Endodermal cell (in vitro differentiated cells): ENCODE data around the gene MRPS21. TPM values are rescaled to one million over a fixed set of nuclear protein-coding genes. Genes with fewer than 3 reads are reported as not detected.
"Not testable (repeated sequence)": the region's sequence is repeated elsewhere in the genome, so short reads cannot be mapped to it uniquely, and the experiment has no call there.

Experiments
- DNase-seq: peaks from one replicate; pipeline ENCODE4 v3.0.0-alpha.2; 2017
- H3K27ac ChIP-seq: 2 replicates; pipeline ENCODE4 v1.5.1; 2013; ENCODE audit warnings: mild to moderate bottlenecking, low read depth, low read length, moderate library complexity
- H3K27me3 ChIP-seq: 2 replicates; pipeline ENCODE4 v1.6.1; 2013; ENCODE audit warnings: mild to moderate bottlenecking, low read length, moderate library complexity; ENCODE audit not compliant: insufficient read depth, control insufficient read depth, poor library complexity, severe bottlenecking
- H3K36me3 ChIP-seq: 2 replicates; pipeline ENCODE4 v1.7.0; 2013; ENCODE audit warnings: mild to moderate bottlenecking, low read length, moderate library complexity; ENCODE audit not compliant: control insufficient read depth, insufficient read depth
- H3K4me1 ChIP-seq: one replicate; pipeline ENCODE4 v1.7.0; 2013; ENCODE audit warnings: low read length; ENCODE audit not compliant: control insufficient read depth, insufficient read depth
- H3K4me3 ChIP-seq: 2 replicates; pipeline ENCODE4 v1.5.1; 2013; ENCODE audit warnings: mild to moderate bottlenecking, low read length, moderate library complexity
- H3K9ac ChIP-seq: 2 replicates; pipeline ENCODE4 v1.6.1; 2013; ENCODE audit warnings: mild to moderate bottlenecking, low read length, moderate library complexity; ENCODE audit not compliant: poor library complexity, severe bottlenecking; ENCODE audit errors: extremely low read depth
- H3K9me3 ChIP-seq: 2 replicates; pipeline ENCODE4 v1.6.1; 2013; ENCODE audit warnings: mild to moderate bottlenecking, low read length, moderate library complexity; ENCODE audit not compliant: control insufficient read depth
- H3K27ac Mint-ChIP-seq: 2 replicates; pipeline ENCODE4 v1.8.0; 2020; ENCODE audit warnings: mixed read lengths
- H3K27me3 Mint-ChIP-seq: 2 replicates; pipeline ENCODE4 v1.8.0; 2021; ENCODE audit warnings: mild to moderate bottlenecking, mixed read lengths; ENCODE audit not compliant: insufficient read depth
- H3K36me3 Mint-ChIP-seq: 2 replicates; pipeline ENCODE4 v1.8.0; 2020; ENCODE audit warnings: low read depth, mixed read lengths
- H3K4me1 Mint-ChIP-seq: 2 replicates; pipeline ENCODE4 v1.8.0; 2020; ENCODE audit warnings: mixed read lengths
- H3K4me3 Mint-ChIP-seq: 2 replicates; pipeline ENCODE4 v1.8.0; 2020; ENCODE audit warnings: mild to moderate bottlenecking, moderate library complexity, mixed read lengths
- H3K9me3 Mint-ChIP-seq: 2 replicates; pipeline ENCODE4 v1.8.0; 2020; ENCODE audit warnings: mild to moderate bottlenecking, mixed read lengths
- WGBS, 2 experiments: methylation state at CpG; one replicate each; pipeline versions ENCODE4 v1.1.5 to v1.1.7; 2013; ENCODE audit warnings: missing lambda C conversion rate in 2 of 2, mixed read lengths in 1 of 2; ENCODE audit not compliant: insufficient coverage in 1 of 2, insufficient read length in 1 of 2; 5-methylcytosine and 5-hydroxymethylcytosine counted together
- total RNA-seq, 2 donors: library from RNA; stranded (reverse); fragmentation: NEBNext Ultra II Directional in 1 of 2; extraction: Animal tissue kit (Norgen Biotek cat#: 25700) in 1 of 2; gene quantifications; 2 replicates in 1 of 2; 3 replicates in 1 of 2; pipeline ENCODE4 v1.2.1, GENCODE V29; 2021
- TF ChIP-seq, protein P1 (sequence below): fragments of 200-600 bp; sonication (generic); conservative IDR thresholded peaks from 2 replicates; pipeline ENCODE4 v1.5.0; 2021; ENCODE audit warnings: antibody characterized with exemption, mild to moderate bottlenecking

MRPS21 gene
- total RNA-seq, 2 donors from 2014 or later, result 89.9 to 95.3 TPM

DNA sequence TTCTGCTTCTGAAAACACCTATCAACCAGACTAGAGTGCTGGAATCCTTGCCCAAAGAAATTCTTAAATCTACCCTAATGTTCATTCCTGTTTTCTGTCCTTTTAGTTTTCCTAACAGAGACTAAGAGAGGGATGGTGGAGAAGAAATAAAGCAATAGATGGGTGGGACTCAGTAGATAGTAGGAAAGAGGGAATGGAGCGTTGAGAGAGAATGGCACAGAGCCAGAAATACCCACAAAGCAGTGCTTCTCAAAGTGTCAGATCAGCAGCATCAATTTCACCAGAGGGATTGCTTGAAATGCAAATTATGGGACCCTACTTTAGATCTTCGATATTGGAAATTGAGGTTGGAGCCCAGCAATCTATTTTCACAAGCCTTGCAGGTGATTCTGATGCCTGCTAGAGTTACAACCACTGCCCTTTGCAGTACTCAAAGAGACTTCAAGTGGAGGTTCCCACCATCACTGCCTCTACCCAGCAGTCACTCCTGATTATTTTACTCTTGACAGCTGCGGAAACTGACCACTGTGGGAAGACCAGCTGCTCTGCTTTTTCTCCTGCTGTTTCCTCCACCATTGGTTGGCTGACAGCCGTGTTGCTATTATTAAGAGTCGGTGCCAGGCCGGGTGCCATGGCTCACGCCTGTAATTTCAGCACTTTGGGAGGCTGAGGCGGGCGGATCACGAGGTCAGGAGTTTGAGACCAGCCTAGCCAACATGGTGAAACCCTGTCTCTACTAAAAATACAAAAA lies 16.3 kb downstream of the MRPS21 start:
- Mint-ChIP-seq H3K27ac (no peak overlapping the region), H3K4me3 (no peak overlapping the region), H3K9me3 (no peaks in the 10 kb centered on the region), H3K27me3 (no peaks in the 10 kb centered on the region), H3K36me3 (peaks cover 39% of the 10 kb centered on the region), H3K4me1 (peaks cover 3% of the 10 kb centered on the region)
- Histone ChIP-seq H3K36me3 (peaks cover 33% of the 10 kb centered on the region), H3K9ac (no peak overlapping the region), H3K9me3 (no peaks in the 10 kb centered on the region), H3K27ac (no peak overlapping the region), H3K4me1 (no peaks in the 10 kb centered on the region), H3K27me3 (peaks cover 1% of the 10 kb centered on the region), H3K4me3 (no peak overlapping the region)
- TF ChIP-seq, protein P1, sequence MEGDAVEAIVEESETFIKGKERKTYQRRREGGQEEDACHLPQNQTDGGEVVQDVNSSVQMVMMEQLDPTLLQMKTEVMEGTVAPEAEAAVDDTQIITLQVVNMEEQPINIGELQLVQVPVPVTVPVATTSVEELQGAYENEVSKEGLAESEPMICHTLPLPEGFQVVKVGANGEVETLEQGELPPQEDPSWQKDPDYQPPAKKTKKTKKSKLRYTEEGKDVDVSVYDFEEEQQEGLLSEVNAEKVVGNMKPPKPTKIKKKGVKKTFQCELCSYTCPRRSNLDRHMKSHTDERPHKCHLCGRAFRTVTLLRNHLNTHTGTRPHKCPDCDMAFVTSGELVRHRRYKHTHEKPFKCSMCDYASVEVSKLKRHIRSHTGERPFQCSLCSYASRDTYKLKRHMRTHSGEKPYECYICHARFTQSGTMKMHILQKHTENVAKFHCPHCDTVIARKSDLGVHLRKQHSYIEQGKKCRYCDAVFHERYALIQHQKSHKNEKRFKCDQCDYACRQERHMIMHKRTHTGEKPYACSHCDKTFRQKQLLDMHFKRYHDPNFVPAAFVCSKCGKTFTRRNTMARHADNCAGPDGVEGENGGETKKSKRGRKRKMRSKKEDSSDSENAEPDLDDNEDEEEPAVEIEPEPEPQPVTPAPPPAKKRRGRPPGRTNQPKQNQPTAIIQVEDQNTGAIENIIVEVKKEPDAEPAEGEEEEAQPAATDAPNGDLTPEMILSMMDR, result no peak
- 91 to 94% methylated on average over 7 to 10 of the region's 10 CpGs for WGBS, 2 experiments
- DNase-seq, result no peak

DNA sequence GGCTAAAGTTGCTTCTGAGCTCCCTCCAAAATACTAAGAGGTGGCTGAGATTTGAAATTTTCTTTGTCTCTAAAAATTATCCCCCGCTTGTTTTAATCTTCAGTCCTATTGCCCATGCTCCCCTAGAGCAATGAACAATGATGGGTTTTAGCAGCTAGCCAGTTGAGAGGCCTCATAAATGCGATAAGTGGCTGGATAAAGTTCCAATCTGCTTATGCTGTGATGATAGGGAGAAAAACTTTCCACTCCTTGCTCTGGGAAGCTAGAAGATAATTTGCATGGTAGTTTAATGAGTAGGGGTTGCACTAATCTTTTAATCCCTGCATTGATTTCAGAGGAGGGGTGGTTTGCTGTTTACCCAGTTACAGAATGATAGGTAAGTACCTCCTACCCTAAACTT lies 18.1 kb downstream of the MRPS21 start:
- no peak overlapping the region for H3K9ac ChIP-seq
- H3K27ac ChIP-seq, result no peak overlapping the region
- no peaks in the 10 kb centered on the region for H3K4me1 ChIP-seq
- peaks cover 9% of the 10 kb centered on the region for H3K27me3 ChIP-seq
- Mint-ChIP-seq H3K27ac (no peak overlapping the region), H3K36me3 (peaks cover 23% of the 10 kb centered on the region), H3K9me3 (no peaks in the 10 kb centered on the region), H3K4me3 (no peak overlapping the region), H3K4me1 (peaks cover 3% of the 10 kb centered on the region), H3K27me3 (peaks cover 2% of the 10 kb centered on the region)
- WGBS, 2 experiments, result 90 to 92% methylated on average over 1 to 2 of the region's 2 CpGs
- H3K36me3 ChIP-seq, result peaks cover 21% of the 10 kb centered on the region
- no peak for DNase-seq
- H3K4me3 ChIP-seq, result no peak overlapping the region
- TF ChIP-seq, protein P1, result no peak
- no peaks in the 10 kb centered on the region for H3K9me3 ChIP-seq

DNA sequence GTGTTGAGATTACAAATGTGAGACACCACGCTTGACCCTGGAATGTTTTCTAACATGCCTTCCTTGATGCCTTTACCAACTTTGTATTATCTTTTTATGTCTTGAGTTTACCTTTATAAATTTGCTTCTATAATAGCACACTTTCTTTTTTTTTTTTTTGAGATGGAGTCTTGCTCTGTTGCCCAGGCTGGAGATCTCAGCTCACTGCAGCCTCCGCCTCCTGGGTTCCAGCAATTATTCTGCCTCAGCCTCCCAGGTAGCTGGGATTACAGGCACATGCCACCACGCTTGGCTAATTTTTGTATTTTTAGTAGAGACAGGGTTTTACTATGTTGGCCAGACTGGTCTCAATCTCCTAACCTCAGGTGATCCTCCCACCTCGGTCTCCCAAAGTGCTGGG lies 21.0 kb downstream of the MRPS21 start:
- not testable (repeated sequence) for H3K27ac Mint-ChIP-seq, H3K27me3 ChIP-seq, H3K36me3 ChIP-seq, DNase-seq, H3K4me1 ChIP-seq, H3K27me3 Mint-ChIP-seq, H3K9me3 ChIP-seq, H3K9me3 Mint-ChIP-seq, H3K27ac ChIP-seq, H3K4me1 Mint-ChIP-seq, H3K9ac ChIP-seq, H3K4me3 Mint-ChIP-seq, H3K36me3 Mint-ChIP-seq, H3K4me3 ChIP-seq
- 84 to 94% methylated on average over 2 to 4 of the region's 4 CpGs for WGBS, 2 experiments

DNA sequence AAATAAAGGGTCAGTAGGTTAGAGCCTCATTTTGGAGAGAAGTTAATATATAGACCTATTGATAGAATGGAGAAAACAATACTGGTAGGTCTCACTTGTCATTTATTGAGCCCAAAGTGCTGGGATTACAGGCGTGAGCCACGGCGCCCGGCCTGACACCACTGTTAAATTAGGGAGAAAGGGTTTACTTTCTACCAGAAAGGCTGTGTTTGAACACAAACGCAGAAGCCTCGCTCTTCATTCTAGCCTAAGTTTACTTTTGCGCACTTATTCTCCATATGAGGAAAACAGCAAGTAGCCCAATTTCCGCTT lies 27.0 kb downstream of the MRPS21 start:
- peak overlapping the region; percentile 98 for H3K27ac Mint-ChIP-seq
- TF ChIP-seq, protein P1, result no peak
- Histone ChIP-seq H3K4me1 (no peaks in the 10 kb centered on the region), H3K27me3 (peaks cover 1% of the 10 kb centered on the region), H3K27ac (no peak overlapping the region), H3K36me3 (peaks cover 15% of the 10 kb centered on the region), H3K9me3 (no peaks in the 10 kb centered on the region), H3K4me3 (peak overlapping the region; percentile 97), H3K9ac (no peak overlapping the region)
- peaks cover 5% of the 10 kb centered on the region for H3K27me3 Mint-ChIP-seq
- H3K36me3 Mint-ChIP-seq, result peaks cover 14% of the 10 kb centered on the region
- H3K4me1 Mint-ChIP-seq, result peaks cover 2% of the 10 kb centered on the region
- no peak for DNase-seq
- H3K9me3 Mint-ChIP-seq, result peaks cover 4% of the 10 kb centered on the region
- 95 to 96% methylated on average over 8 of the region's 8 CpGs for WGBS, 2 experiments
- H3K4me3 Mint-ChIP-seq, result peak overlapping the region; percentile 97
